ENCODE measurements around the gene TMX1. TPM values are rescaled to one million over a fixed set of nuclear protein-coding genes. Genes with fewer than 3 reads are reported as not detected.

Gene TMX1
- total RNA-seq, 2 donors from 2014 or later, result 25.6 to 34.6 TPM

- no peak overlapping the region for H3K27ac ChIP-seq
- TF ChIP-seq CTCF (IDR thresholded peaks at IDR 0.05), result peak; percentile 83
- peak; percentile 78 for ATAC-seq (ENCODE audit: insufficient number of reproducible peaks, low FRiP score, low read depth)
- no peak for DNase-seq (ENCODE audit: low spot score)
- H3K27me3 ChIP-seq (replicated peaks; ENCODE audit: insufficient read depth), result no peaks in the 10 kb centered on the region
- no peak overlapping the region for H3K4me3 ChIP-seq
- H3K9me3 ChIP-seq, result no peaks in the 10 kb centered on the region
- no peaks in the 10 kb centered on the region for H3K4me1 ChIP-seq (ENCODE audit: control insufficient read depth in 1 of 2, low read depth in 2 of 2)
- H3K36me3 ChIP-seq, result no peaks in the 10 kb centered on the region
Measured at GRCh38 chr14:51283402-51284085, 43.5 kb downstream of the TMX1 start.

- no peak overlapping the region for H3K4me3 ChIP-seq
- no peak overlapping the region for H3K27ac ChIP-seq
- H3K27me3 ChIP-seq (replicated peaks; ENCODE audit: insufficient read depth), result no peaks in the 10 kb centered on the region
- no peaks in the 10 kb centered on the region for H3K36me3 ChIP-seq
- no peaks in the 10 kb centered on the region for H3K9me3 ChIP-seq
- DNase-seq (ENCODE audit: low spot score), result no peak
- ATAC-seq (ENCODE audit: insufficient number of reproducible peaks, low FRiP score, low read depth), result no peak
- no peaks in the 10 kb centered on the region for H3K4me1 ChIP-seq (ENCODE audit: control insufficient read depth in 1 of 2, low read depth in 2 of 2)
- no peak for TF ChIP-seq CTCF (IDR thresholded peaks at IDR 0.05)
Measured at GRCh38 chr14:51284241-51284640, 44.2 kb downstream of the TMX1 start.

GRCh38 chr14:51285120-51285519 is 45.1 kb downstream of the TMX1 start:
- ATAC-seq (ENCODE audit: insufficient number of reproducible peaks, low FRiP score, low read depth), result no peak
- no peak for TF ChIP-seq CTCF (IDR thresholded peaks at IDR 0.05)
- H3K9me3 ChIP-seq, result no peaks in the 10 kb centered on the region

GRCh38 chr14:51289169-51289568 is 49.1 kb downstream of the TMX1 start:
- H3K36me3 ChIP-seq, result no peaks in the 10 kb centered on the region
- TF ChIP-seq CTCF (IDR thresholded peaks at IDR 0.05), result no peak
- peaks cover 11 to 27% of the 10 kb centered on the region in 2 donors for H3K4me1 ChIP-seq (ENCODE audit: control insufficient read depth in 1 of 2, low read depth in 2 of 2)
- H3K4me3 ChIP-seq, result no peak overlapping the region
- DNase-seq (ENCODE audit: low spot score) (no peak), ATAC-seq (ENCODE audit: insufficient number of reproducible peaks, low FRiP score, low read depth) (no peak)
- no peaks in the 10 kb centered on the region for H3K27me3 ChIP-seq (replicated peaks; ENCODE audit: insufficient read depth)
- no peak overlapping the region for H3K27ac ChIP-seq
- no peaks in the 10 kb centered on the region for H3K9me3 ChIP-seq

More at GRCh38 chr14:51285120-51285519, 45.1 kb downstream of the TMX1 start:
- Histone ChIP-seq H3K36me3 (no peaks in the 10 kb centered on the region), H3K4me3 (no peak overlapping the region), H3K4me1 (ENCODE audit: control insufficient read depth in 1 of 2, low read depth in 2 of 2) (no peaks in the 10 kb centered on the region), H3K27ac (no peak overlapping the region), H3K27me3 (replicated peaks; ENCODE audit: insufficient read depth) (no peaks in the 10 kb centered on the region)
- no peak for DNase-seq (ENCODE audit: low spot score)

GRCh38 chr14:51290132-51290531 is 50.1 kb downstream of the TMX1 start:
- DNase-seq (ENCODE audit: low spot score), result no peak
- no peak for TF ChIP-seq CTCF (IDR thresholded peaks at IDR 0.05)
- no peaks in the 10 kb centered on the region for H3K27me3 ChIP-seq (replicated peaks; ENCODE audit: insufficient read depth)

More at GRCh38 chr14:51290132-51290531, 50.1 kb downstream of the TMX1 start:
- no peak overlapping the region for H3K27ac ChIP-seq
- H3K4me1 ChIP-seq (ENCODE audit: control insufficient read depth in 1 of 2, low read depth in 2 of 2), result peaks cover 11 to 27% of the 10 kb centered on the region in 2 donors
- H3K36me3 ChIP-seq, result no peaks in the 10 kb centered on the region
- no peak overlapping the region for H3K4me3 ChIP-seq
- no peaks in the 10 kb centered on the region for H3K9me3 ChIP-seq
- ATAC-seq (ENCODE audit: insufficient number of reproducible peaks, low FRiP score, low read depth), result no peak

Measured in thoracic aorta (tissue), 2 donors.